Measurements from ENCODE around the gene UBXN6.

UBXN6 gene

DNA sequence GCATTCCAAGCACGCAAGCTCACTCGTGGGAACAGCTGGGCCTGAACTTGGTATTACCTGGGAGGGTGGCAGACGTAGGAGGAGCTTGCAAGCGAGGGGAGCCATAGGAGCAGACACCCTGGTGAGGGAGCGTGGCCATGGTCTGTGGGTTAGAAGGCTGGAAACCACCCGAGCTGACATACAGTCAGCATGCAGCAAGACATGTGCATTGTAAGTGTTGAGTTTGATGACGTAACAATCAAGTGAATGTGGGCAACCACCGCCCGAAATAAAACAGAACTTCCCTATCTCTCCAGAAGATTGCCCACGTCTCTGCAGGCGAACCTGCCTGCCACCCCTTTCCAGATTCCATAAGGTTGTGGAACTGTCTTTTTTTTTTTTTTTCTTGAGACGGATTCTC is 26.8 kb downstream of the UBXN6 start:
- H3K4me1 ChIP-seq (ENCODE audit: control extremely low read depth in 1 of 4, control insufficient read depth in 4 of 4, insufficient read depth in 4 of 4, low read length in 3 of 4), result peaks cover 0 to 33% (median 27%) of the 10 kb centered on the region in 4 experiments
- ChIA-PET CTCF (interaction anchor here (1.0 to 1.6 kb wide), 3 partner anchors 16 to 40 kb away, joined by 3 to 4 read pairs (median 3); no protein-coding TSS in a partner anchor), POLR2A (interaction anchor here (0.8 kb wide), 1 partner anchor 15 kb away, joined by 3 read pairs; no protein-coding TSS in a partner anchor)
- no peak overlapping the region for H3K27ac ChIP-seq (ENCODE audit: insufficient read depth in 1 of 2, low read depth in 1 of 2, low read length in 2 of 2, poor library complexity in 1 of 2, severe bottlenecking in 2 of 2)
- peak; percentile 79 to 94 (median 94) for DNase-seq
- no peaks in the 10 kb centered on the region for H3K27me3 ChIP-seq (replicated peaks in 2 of 5; ENCODE audit: control insufficient read depth in 4 of 5, insufficient read depth in 5 of 5, low read length in 4 of 5)
- 81% methylated on average over 5 of the region's 12 CpGs for WGBS (ENCODE audit: insufficient coverage)
- H3K4me3 ChIP-seq (ENCODE audit: control insufficient read depth in 1 of 7, extremely low read depth in 1 of 7, insufficient read depth in 4 of 7, low read depth in 2 of 7, low read length in 6 of 7), result no peak overlapping the region
- H3K36me3 ChIP-seq (ENCODE audit: control insufficient read depth in 4 of 4, insufficient read depth in 4 of 4, low read length in 3 of 4), result peaks cover 6 to 70% (median 31%) of the 10 kb centered on the region in 4 experiments
- no peaks in the 10 kb centered on the region for H3K9me3 ChIP-seq (ENCODE audit: control extremely low read depth in 1 of 5, control insufficient read depth in 4 of 5, insufficient read depth in 2 of 5, low read depth in 1 of 5, low read length in 4 of 5)

DNA sequence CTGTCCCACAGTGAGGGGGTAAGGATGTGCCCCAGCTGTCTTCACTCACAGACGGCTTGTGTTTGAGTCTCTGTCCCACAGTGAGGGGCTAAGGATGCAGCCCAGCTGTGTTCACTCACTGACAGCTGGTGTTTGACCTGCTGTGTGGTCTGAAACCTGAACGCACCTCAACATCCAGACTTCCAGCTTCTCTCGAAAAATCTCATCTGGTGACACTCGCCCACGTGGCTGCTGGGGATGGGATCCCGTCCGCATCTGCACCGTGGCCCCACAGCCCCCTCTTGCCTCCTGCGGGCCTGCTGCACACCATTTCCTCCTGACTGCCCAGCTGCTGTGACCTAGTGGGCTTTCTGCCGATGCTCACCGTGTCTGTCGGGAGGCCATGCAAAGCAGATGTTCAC is 27.8 kb downstream of the UBXN6 start:
- WGBS (ENCODE audit: insufficient coverage), result 95% methylated on average over 12 of the region's 12 CpGs
- ChIA-PET CTCF (interaction anchor here (1.0 to 1.3 kb wide), 2 partner anchors 15 to 39 kb away, joined by 3 read pairs; no protein-coding TSS in a partner anchor), POLR2A (interaction anchor here (0.8 kb wide), 1 partner anchor 16 kb away, joined by 3 read pairs; no protein-coding TSS in a partner anchor)
- Histone ChIP-seq H3K9me3 (ENCODE audit: control extremely low read depth in 1 of 5, control insufficient read depth in 4 of 5, insufficient read depth in 2 of 5, low read depth in 1 of 5, low read length in 4 of 5) (no peaks in the 10 kb centered on the region), H3K4me1 (ENCODE audit: control extremely low read depth in 1 of 4, control insufficient read depth in 4 of 4, insufficient read depth in 4 of 4, low read length in 3 of 4) (peaks cover 0 to 33% (median 27%) of the 10 kb centered on the region in 4 experiments), H3K27ac (ENCODE audit: insufficient read depth in 1 of 2, low read depth in 1 of 2, low read length in 2 of 2, poor library complexity in 1 of 2, severe bottlenecking in 2 of 2) (no peak overlapping the region), H3K4me3 (ENCODE audit: control insufficient read depth in 1 of 7, extremely low read depth in 1 of 7, insufficient read depth in 4 of 7, low read depth in 2 of 7, low read length in 6 of 7) (no peak overlapping the region), H3K27me3 (replicated peaks in 2 of 5; ENCODE audit: control insufficient read depth in 4 of 5, insufficient read depth in 5 of 5, low read length in 4 of 5) (no peaks in the 10 kb centered on the region), H3K36me3 (ENCODE audit: control insufficient read depth in 4 of 4, insufficient read depth in 4 of 4, low read length in 3 of 4) (peaks cover 6 to 69% (median 30%) of the 10 kb centered on the region in 4 experiments)
- no peak for DNase-seq

DNA sequence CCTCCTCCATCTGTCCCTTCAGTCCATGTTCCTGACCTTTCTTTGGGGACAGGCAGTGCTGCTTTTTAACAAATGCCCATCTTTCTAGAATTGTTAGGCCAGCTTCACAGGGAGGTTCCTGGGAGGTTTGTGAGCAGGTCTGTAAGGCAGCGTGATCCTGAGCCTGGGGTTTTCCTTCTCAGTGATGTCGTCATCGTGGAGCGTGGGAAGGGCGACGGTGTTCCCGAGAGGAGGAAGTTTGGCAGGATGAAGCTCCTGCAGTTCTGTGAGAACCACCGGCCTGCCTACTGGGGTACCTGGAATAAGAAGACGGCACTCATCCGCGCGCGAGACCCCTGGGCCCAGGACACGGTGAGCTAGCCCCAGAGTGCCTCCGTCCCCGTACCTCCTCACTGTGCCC is 28.3 kb downstream of the UBXN6 start:
- CTCF ChIA-PET, result interaction anchor here (0.9 to 1.3 kb wide), 2 partner anchors 14 to 34 kb away, joined by 3 read pairs; no protein-coding TSS in a partner anchor
- no peaks in the 10 kb centered on the region for H3K9me3 ChIP-seq (ENCODE audit: control extremely low read depth in 1 of 5, control insufficient read depth in 4 of 5, insufficient read depth in 2 of 5, low read depth in 1 of 5, low read length in 4 of 5)
- H3K36me3 ChIP-seq (ENCODE audit: control insufficient read depth in 4 of 4, insufficient read depth in 4 of 4, low read length in 3 of 4), result peaks cover 4 to 66% (median 27%) of the 10 kb centered on the region in 4 experiments
- no peaks in the 10 kb centered on the region for H3K27me3 ChIP-seq (replicated peaks in 2 of 5; ENCODE audit: control insufficient read depth in 4 of 5, insufficient read depth in 5 of 5, low read length in 4 of 5)
- H3K27ac ChIP-seq (ENCODE audit: insufficient read depth in 1 of 2, low read depth in 1 of 2, low read length in 2 of 2, poor library complexity in 1 of 2, severe bottlenecking in 2 of 2), result no peak overlapping the region
- no peak overlapping the region for H3K4me3 ChIP-seq (ENCODE audit: control insufficient read depth in 1 of 7, extremely low read depth in 1 of 7, insufficient read depth in 4 of 7, low read depth in 2 of 7, low read length in 6 of 7)
- DNase-seq, result no peak
- peaks cover 0 to 33% (median 27%) of the 10 kb centered on the region in 4 experiments for H3K4me1 ChIP-seq (ENCODE audit: control extremely low read depth in 1 of 4, control insufficient read depth in 4 of 4, insufficient read depth in 4 of 4, low read length in 3 of 4)
- WGBS (ENCODE audit: insufficient coverage), result 95% methylated on average over 16 of the region's 16 CpGs
- POLR2A ChIA-PET, result no interaction called here

DNA sequence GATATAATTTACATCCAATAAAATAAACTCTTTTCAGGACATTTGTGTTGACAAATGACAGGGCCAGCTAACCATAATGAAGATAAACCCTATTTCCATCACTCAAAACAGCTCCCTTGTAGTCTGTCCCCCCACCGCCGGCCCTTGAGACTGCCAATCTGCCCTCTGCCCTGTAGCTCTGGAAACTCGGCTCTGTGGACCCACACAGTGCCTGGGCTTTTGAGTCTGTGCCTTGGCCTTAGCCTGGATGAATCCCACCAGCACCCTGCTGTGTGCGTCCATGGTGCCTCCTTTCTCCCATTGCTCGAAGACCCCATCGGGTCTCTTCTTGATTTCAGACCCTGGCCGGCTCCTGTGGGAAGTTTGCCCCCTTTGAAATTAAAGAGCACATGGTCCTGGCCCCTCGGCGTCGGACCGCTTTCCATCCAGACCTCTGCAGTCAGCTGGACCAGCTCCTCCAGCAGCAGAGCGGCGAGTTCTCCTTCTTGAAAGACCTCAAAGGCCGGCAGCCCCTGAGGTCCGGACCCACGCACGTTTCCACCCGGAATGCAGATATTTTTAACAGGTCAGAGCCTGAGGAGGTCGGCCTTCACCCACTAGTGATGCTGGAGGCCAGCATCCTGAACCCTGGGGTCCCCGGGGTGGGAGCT is 29.1 kb downstream of the UBXN6 start:
- DNase-seq, result no peak
- Histone ChIP-seq H3K9me3 (ENCODE audit: control extremely low read depth in 1 of 5, control insufficient read depth in 4 of 5, insufficient read depth in 2 of 5, low read depth in 1 of 5, low read length in 4 of 5) (no peaks in the 10 kb centered on the region), H3K27ac (ENCODE audit: insufficient read depth in 1 of 2, low read depth in 1 of 2, low read length in 2 of 2, poor library complexity in 1 of 2, severe bottlenecking in 2 of 2) (no peak overlapping the region), H3K27me3 (replicated peaks in 2 of 5; ENCODE audit: control insufficient read depth in 4 of 5, insufficient read depth in 5 of 5, low read length in 4 of 5) (no peaks in the 10 kb centered on the region), H3K4me1 (ENCODE audit: control extremely low read depth in 1 of 4, control insufficient read depth in 4 of 4, insufficient read depth in 4 of 4, low read length in 3 of 4) (peaks cover 0 to 33% (median 27%) of the 10 kb centered on the region in 4 experiments), H3K4me3 (ENCODE audit: control insufficient read depth in 1 of 7, extremely low read depth in 1 of 7, insufficient read depth in 4 of 7, low read depth in 2 of 7, low read length in 6 of 7) (no peak overlapping the region), H3K36me3 (ENCODE audit: control insufficient read depth in 4 of 4, insufficient read depth in 4 of 4, low read length in 3 of 4) (peaks cover 4 to 68% (median 32%) of the 10 kb centered on the region in 4 experiments)
- 96% methylated on average over 17 of the region's 20 CpGs for WGBS (ENCODE audit: insufficient coverage)
- POLR2A ChIA-PET, result no interaction called here
- CTCF ChIA-PET, result interaction anchor here (0.9 kb wide), 1 partner anchor 33 kb away, joined by 3 read pairs; no protein-coding TSS in a partner anchor

DNA sequence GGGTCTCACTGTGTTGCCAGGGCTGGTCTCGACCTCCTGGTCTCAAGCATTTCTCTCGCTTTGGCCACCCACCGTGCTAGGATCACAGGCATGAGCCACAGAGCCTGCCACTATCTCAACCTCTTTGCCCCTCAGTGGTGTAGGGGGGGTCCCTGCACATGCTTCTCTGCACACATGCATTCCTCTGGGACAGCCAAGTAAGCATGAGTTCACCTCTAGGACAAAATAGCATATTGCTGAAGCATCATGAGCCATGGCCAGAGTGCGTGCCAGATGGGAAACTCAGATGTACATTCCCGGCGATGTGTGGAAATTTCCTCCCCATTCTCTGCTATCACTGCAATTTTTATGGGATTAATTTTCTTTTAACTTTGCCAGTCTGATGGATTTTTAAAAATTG is 32.1 kb downstream of the UBXN6 start:
- Histone ChIP-seq H3K27ac (ENCODE audit: insufficient read depth in 1 of 2, low read depth in 1 of 2, low read length in 2 of 2, poor library complexity in 1 of 2, severe bottlenecking in 2 of 2) (peak overlapping the region in 1 of 2 experiments; percentile 22), H3K4me1 (ENCODE audit: control extremely low read depth in 1 of 4, control insufficient read depth in 4 of 4, insufficient read depth in 4 of 4, low read length in 3 of 4) (peaks cover 0 to 10% (median 3%) of the 10 kb centered on the region in 4 experiments), H3K36me3 (ENCODE audit: control insufficient read depth in 4 of 4, insufficient read depth in 4 of 4, low read length in 3 of 4) (peaks cover 9 to 67% (median 39%) of the 10 kb centered on the region in 4 experiments), H3K27me3 (replicated peaks in 2 of 5; ENCODE audit: control insufficient read depth in 4 of 5, insufficient read depth in 5 of 5, low read length in 4 of 5) (no peaks in the 10 kb centered on the region), H3K9me3 (ENCODE audit: control extremely low read depth in 1 of 5, control insufficient read depth in 4 of 5, insufficient read depth in 2 of 5, low read depth in 1 of 5, low read length in 4 of 5) (no peaks in the 10 kb centered on the region), H3K4me3 (ENCODE audit: control insufficient read depth in 1 of 7, extremely low read depth in 1 of 7, insufficient read depth in 4 of 7, low read depth in 2 of 7, low read length in 6 of 7) (no peak overlapping the region)
- ChIA-PET CTCF (no interaction called here), POLR2A (interaction anchor here (0.7 kb wide), 1 partner anchor 869 kb away, joined by 3 read pairs; no protein-coding TSS in a partner anchor)
- DNase-seq, result no peak
- WGBS (ENCODE audit: insufficient coverage), result 93% methylated on average over 2 of the region's 6 CpGs

DNA sequence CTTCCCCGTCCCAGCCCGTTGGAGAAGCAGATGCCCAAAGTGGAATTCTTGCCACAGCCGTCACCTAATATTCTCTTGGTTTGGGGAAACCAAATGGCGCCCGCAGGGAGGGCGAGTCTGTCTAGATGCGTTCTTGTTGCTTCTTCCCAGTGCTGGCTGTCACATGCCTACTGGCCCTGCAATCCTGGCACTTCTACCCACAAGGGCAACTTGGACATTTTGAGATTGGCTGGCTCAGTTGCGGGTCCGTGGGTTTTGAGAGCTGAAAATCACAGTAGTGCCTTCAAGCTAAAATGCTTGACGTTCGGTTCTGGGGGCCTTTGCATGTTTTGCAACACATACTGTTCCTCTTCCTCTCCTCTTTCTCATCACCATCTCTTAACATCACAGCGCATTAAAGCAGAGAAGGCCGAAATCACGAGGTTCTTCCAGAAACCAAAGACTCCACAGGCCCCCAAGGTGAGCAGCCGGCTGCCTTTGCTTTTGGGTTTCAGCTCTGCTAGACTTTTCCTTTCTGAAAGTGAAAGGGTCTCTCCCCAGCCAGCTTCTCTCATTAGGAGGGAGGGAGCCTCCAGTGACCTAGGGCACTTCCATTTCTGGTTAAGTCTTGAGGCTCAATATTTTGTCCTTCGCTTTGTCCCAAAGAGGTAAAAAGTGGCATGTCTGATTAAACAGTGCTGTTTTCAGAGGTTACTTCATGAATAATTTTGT is 34.0 kb downstream of the UBXN6 start:
- CTCF ChIA-PET, result no interaction called here
- POLR2A ChIA-PET, result no interaction called here
- Histone ChIP-seq H3K4me3 (ENCODE audit: control insufficient read depth in 1 of 7, extremely low read depth in 1 of 7, insufficient read depth in 4 of 7, low read depth in 2 of 7, low read length in 6 of 7) (no peak overlapping the region), H3K9me3 (ENCODE audit: control extremely low read depth in 1 of 5, control insufficient read depth in 4 of 5, insufficient read depth in 2 of 5, low read depth in 1 of 5, low read length in 4 of 5) (no peaks in the 10 kb centered on the region), H3K4me1 (ENCODE audit: control extremely low read depth in 1 of 4, control insufficient read depth in 4 of 4, insufficient read depth in 4 of 4, low read length in 3 of 4) (no peaks in the 10 kb centered on the region), H3K27me3 (replicated peaks in 2 of 5; ENCODE audit: control insufficient read depth in 4 of 5, insufficient read depth in 5 of 5, low read length in 4 of 5) (no peaks in the 10 kb centered on the region), H3K36me3 (ENCODE audit: control insufficient read depth in 4 of 4, insufficient read depth in 4 of 4, low read length in 3 of 4) (peaks cover 7 to 62% (median 33%) of the 10 kb centered on the region in 4 experiments), H3K27ac (ENCODE audit: insufficient read depth in 1 of 2, low read depth in 1 of 2, low read length in 2 of 2, poor library complexity in 1 of 2, severe bottlenecking in 2 of 2) (peak overlapping the region in 1 of 2 experiments; percentile 36)
- no peak for DNase-seq
- WGBS (ENCODE audit: insufficient coverage), result 99% methylated on average over 10 of the region's 16 CpGs
